H9 (cell line): Measurements from ENCODE around the gene CLCN5. TPM values are rescaled to one million over a fixed set of nuclear protein-coding genes. Genes with fewer than 3 reads are reported as not detected.

Source experiments
- DNase-seq: peaks from one replicate; pipeline ENCODE4 v3.0.0-alpha.2; 2017
- H2AFZ ChIP-seq: one replicate; pipeline ENCODE4 v1.6.1; 2013; ENCODE audit warnings: mild to moderate bottlenecking, low read length, control low read depth, moderate library complexity
- H2AK5ac ChIP-seq: 2 replicates; pipeline ENCODE4 v1.6.1; 2013; ENCODE audit warnings: low read length, control low read depth, mixed read lengths; ENCODE audit not compliant: insufficient read length
- H2BK120ac ChIP-seq: one replicate; pipeline ENCODE4 v1.6.1; 2013; ENCODE audit warnings: low read depth, mild to moderate bottlenecking, low read length, control low read depth, inconsistent platforms; ENCODE audit not compliant: poor library complexity, severe bottlenecking
- H2BK12ac ChIP-seq: 2 replicates; pipeline ENCODE4 v1.6.1; 2013; ENCODE audit warnings: low read length, control low read depth, mixed read lengths, low read depth; ENCODE audit not compliant: insufficient read length
- H2BK15ac ChIP-seq: 2 replicates; pipeline ENCODE4 v1.6.1; 2013; ENCODE audit warnings: low read depth, low read length, control low read depth
- H2BK20ac ChIP-seq: one replicate; pipeline ENCODE4 v1.6.1; 2013; ENCODE audit warnings: low read depth, mild to moderate bottlenecking, low read length, control low read depth, inconsistent platforms; ENCODE audit not compliant: poor library complexity, severe bottlenecking
- H2BK5ac ChIP-seq: 2 replicates; pipeline ENCODE4 v1.6.1; 2013; ENCODE audit warnings: low read length, control low read depth, mixed read lengths; ENCODE audit not compliant: insufficient read length
- H3K14ac ChIP-seq: 2 replicates; pipeline ENCODE4 v1.6.1; 2013; ENCODE audit warnings: low read length, control low read depth; ENCODE audit not compliant: insufficient read depth
- H3K18ac ChIP-seq: 2 replicates; pipeline ENCODE4 v1.6.1; 2013; ENCODE audit warnings: low read depth, mild to moderate bottlenecking, mixed read lengths, low read length, control low read depth; ENCODE audit not compliant: insufficient read length
- H3K23ac ChIP-seq: 2 replicates; pipeline ENCODE4 v1.6.1; 2013; ENCODE audit warnings: low read length, control low read depth, mixed read lengths, low read depth; ENCODE audit not compliant: insufficient read length
- H3K23me2 ChIP-seq: 2 replicates; pipeline ENCODE4 v1.6.1; 2013; ENCODE audit warnings: low read depth, mild to moderate bottlenecking, mixed read lengths, low read length, control low read depth; ENCODE audit not compliant: insufficient read length, poor library complexity, severe bottlenecking
- H3K27ac ChIP-seq: 2 replicates; pipeline ENCODE4 v1.5.1; 2013; ENCODE audit warnings: low read length, control low read depth, mixed read lengths, low read depth; ENCODE audit not compliant: insufficient read length
- H3K27me3 ChIP-seq: 2 replicates; pipeline ENCODE4 v1.6.1; 2013; ENCODE audit warnings: low read length, control low read depth, inconsistent platforms; ENCODE audit not compliant: insufficient read depth
- H3K4ac ChIP-seq: 2 replicates; pipeline ENCODE4 v1.6.1; 2013; ENCODE audit warnings: low read depth, mild to moderate bottlenecking, control low read depth, inconsistent platforms, low read length, moderate library complexity
- H3K4me1 ChIP-seq: 2 replicates; pipeline ENCODE4 v1.6.1; 2013; ENCODE audit warnings: low read length, control low read depth, inconsistent platforms; ENCODE audit not compliant: insufficient read depth
- H3K4me2 ChIP-seq: 2 replicates; pipeline ENCODE4 v1.6.1; 2013; ENCODE audit warnings: low read length, control low read depth, mixed read lengths; ENCODE audit not compliant: insufficient read length, insufficient read depth
- H3K56ac ChIP-seq: 2 replicates; pipeline ENCODE4 v1.6.1; 2013; ENCODE audit warnings: low read depth, mild to moderate bottlenecking, mixed read lengths, low read length, control low read depth; ENCODE audit not compliant: insufficient read length
- H3K79me1 ChIP-seq: 2 replicates; pipeline ENCODE4 v1.6.1; 2013; ENCODE audit warnings: low read depth, mild to moderate bottlenecking, moderate library complexity, low read length, control low read depth, inconsistent platforms; ENCODE audit not compliant: insufficient read depth, poor library complexity, severe bottlenecking
- H3K79me2 ChIP-seq: 2 replicates; pipeline ENCODE4 v1.6.1; 2013; ENCODE audit warnings: low read length, control low read depth, inconsistent platforms; ENCODE audit not compliant: insufficient read depth
- H3K9ac ChIP-seq: 2 replicates; pipeline ENCODE4 v1.6.1; 2013; ENCODE audit warnings: low read length, control low read depth, mixed read lengths; ENCODE audit not compliant: insufficient read length; ENCODE audit errors: extremely low read depth
- H3K9me3 ChIP-seq: one replicate; pipeline ENCODE4 v1.6.1; 2013; ENCODE audit warnings: low read depth, low read length, inconsistent platforms; ENCODE audit not compliant: control insufficient read depth
- H3T11ph ChIP-seq: one replicate; pipeline ENCODE4 v1.6.1; 2013; ENCODE audit warnings: mild to moderate bottlenecking, low read length, control low read depth, inconsistent platforms
- H4K20me1 ChIP-seq: one replicate; pipeline ENCODE4 v1.6.1; 2013; ENCODE audit not compliant: control insufficient read depth, insufficient read length, insufficient read depth
- H4K5ac ChIP-seq: 2 replicates; pipeline ENCODE4 v1.6.1; 2013; ENCODE audit warnings: low read depth, mild to moderate bottlenecking, mixed read lengths, low read length, control low read depth; ENCODE audit not compliant: insufficient read length
- H4K8ac ChIP-seq: replicated peaks from 2 replicates; pipeline ENCODE4 v1.6.1; 2013; ENCODE audit warnings: low read length, control low read depth, mixed read lengths, low read depth; ENCODE audit not compliant: insufficient read length
- H4K91ac ChIP-seq: 2 replicates; pipeline ENCODE4 v1.6.1; 2013; ENCODE audit warnings: low read depth, mild to moderate bottlenecking, moderate library complexity, mixed read lengths, low read length, control low read depth; ENCODE audit not compliant: insufficient read length
- H3K27ac Mint-ChIP-seq, 3 experiments: 2 replicates in 2 of 3; 3 replicates in 1 of 3; pipeline ENCODE4 v1.8.0; 2020 to 2021; ENCODE audit warnings: mixed read lengths in 3 of 3, mild to moderate bottlenecking in 1 of 3, moderate library complexity in 1 of 3
- H3K27me3 Mint-ChIP-seq: 2 replicates; pipeline ENCODE4 v1.8.0; 2021; ENCODE audit warnings: low read depth, mild to moderate bottlenecking, moderate library complexity, mixed read lengths
- H3K36me3 Mint-ChIP-seq, 3 experiments: 2 replicates in 2 of 3; 3 replicates in 1 of 3; pipeline ENCODE4 v1.8.0; 2020 to 2021; ENCODE audit warnings: low read depth in 3 of 3, mixed read lengths in 3 of 3; ENCODE audit not compliant: insufficient read depth in 1 of 3
- H3K4me1 Mint-ChIP-seq, 2 experiments: 2 replicates each; pipeline ENCODE4 v1.8.0; 2020; ENCODE audit warnings: mixed read lengths in 2 of 2
- H3K4me3 Mint-ChIP-seq, 2 experiments: 2 replicates in 1 of 2; 3 replicates in 1 of 2; pipeline ENCODE4 v1.8.0; 2020 to 2021; ENCODE audit warnings: mild to moderate bottlenecking in 2 of 2, mixed read lengths in 2 of 2, moderate library complexity in 1 of 2
- H3K9me3 Mint-ChIP-seq, 2 experiments: 2 replicates in 1 of 2; 3 replicates in 1 of 2; pipeline ENCODE4 v1.8.0; 2020; ENCODE audit warnings: mild to moderate bottlenecking in 2 of 2, mixed read lengths in 2 of 2, moderate library complexity in 1 of 2
- WGBS: extraction: QIAGEN DNeasy Blood & Tissue Kit; methylation state at CpG from one replicate; pipeline ENCODE4 v1.1.7; 2013; ENCODE audit warnings: missing lambda C conversion rate, low lambda C conversion rate, mixed read lengths; ENCODE audit not compliant: insufficient read length; ENCODE audit errors: extremely low coverage; 5-methylcytosine and 5-hydroxymethylcytosine counted together
- total RNA-seq: library from RNA; stranded (reverse); gene quantifications from 2 replicates; pipeline ENCODE4 v1.2.1, GENCODE V29; 2021
- TF ChIP-seq, protein P1 (sequence below): fragments of 200-600 bp; sonication (generic); conservative IDR thresholded peaks from 3 replicates; pipeline ENCODE4 v1.8.0; 2021; ENCODE audit warnings: antibody characterized with exemption, mild to moderate bottlenecking

CLCN5 gene
- total RNA-seq, 1 experiment from 2014 or later: 5.9 TPM

DNA sequence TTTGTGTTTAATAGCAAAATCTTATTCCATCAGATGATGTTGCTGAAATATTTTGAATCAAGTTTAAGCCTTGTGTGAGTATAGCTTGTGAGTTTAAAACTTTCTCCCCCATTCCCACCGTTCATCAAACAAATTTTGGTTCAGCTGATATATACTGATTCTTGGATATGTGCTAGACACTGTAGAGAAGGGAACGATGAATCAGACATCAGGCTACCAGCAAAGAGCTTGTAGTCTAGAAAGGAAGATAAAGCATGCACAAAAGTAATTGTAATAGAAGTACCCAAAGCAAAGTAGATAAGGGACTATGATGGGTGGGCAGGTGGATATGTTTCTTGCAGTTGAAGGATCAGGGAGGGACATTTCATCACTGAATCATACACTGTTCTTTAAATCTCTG is 146.5 kb downstream of the CLCN5 start:
- no peak overlapping the region for H3K56ac ChIP-seq
- TF ChIP-seq, protein P1, sequence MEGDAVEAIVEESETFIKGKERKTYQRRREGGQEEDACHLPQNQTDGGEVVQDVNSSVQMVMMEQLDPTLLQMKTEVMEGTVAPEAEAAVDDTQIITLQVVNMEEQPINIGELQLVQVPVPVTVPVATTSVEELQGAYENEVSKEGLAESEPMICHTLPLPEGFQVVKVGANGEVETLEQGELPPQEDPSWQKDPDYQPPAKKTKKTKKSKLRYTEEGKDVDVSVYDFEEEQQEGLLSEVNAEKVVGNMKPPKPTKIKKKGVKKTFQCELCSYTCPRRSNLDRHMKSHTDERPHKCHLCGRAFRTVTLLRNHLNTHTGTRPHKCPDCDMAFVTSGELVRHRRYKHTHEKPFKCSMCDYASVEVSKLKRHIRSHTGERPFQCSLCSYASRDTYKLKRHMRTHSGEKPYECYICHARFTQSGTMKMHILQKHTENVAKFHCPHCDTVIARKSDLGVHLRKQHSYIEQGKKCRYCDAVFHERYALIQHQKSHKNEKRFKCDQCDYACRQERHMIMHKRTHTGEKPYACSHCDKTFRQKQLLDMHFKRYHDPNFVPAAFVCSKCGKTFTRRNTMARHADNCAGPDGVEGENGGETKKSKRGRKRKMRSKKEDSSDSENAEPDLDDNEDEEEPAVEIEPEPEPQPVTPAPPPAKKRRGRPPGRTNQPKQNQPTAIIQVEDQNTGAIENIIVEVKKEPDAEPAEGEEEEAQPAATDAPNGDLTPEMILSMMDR: no peak

More for the DNA sequence above, 146.5 kb downstream of the CLCN5 start:
- Histone ChIP-seq H2AK5ac (no peak overlapping the region), H4K91ac (no peak overlapping the region), H3T11ph (no peak overlapping the region), H3K27ac (no peak overlapping the region), H3K4me2 (no peak overlapping the region), H2BK5ac (no peak overlapping the region), H3K23me2 (no peaks in the 10 kb centered on the region), H3K4ac (no peak overlapping the region), H2BK12ac (no peak overlapping the region), H2AFZ (no peak overlapping the region), H4K8ac (no peak overlapping the region), H2BK20ac (no peak overlapping the region), H4K5ac (no peak overlapping the region), H3K18ac (no peak overlapping the region), H2BK120ac (no peak overlapping the region), H3K79me1 (no peaks in the 10 kb centered on the region), H3K9ac (no peak overlapping the region), H3K23ac (no peak overlapping the region), H2BK15ac (no peak overlapping the region), H3K79me2 (no peaks in the 10 kb centered on the region), H3K4me1 (peaks cover 3% of the 10 kb centered on the region; the same call in 1 of the 2 replicates), H3K9me3 (no peaks in the 10 kb centered on the region), H3K27me3 (no peaks in the 10 kb centered on the region), H3K14ac (no peak overlapping the region), H4K20me1 (no peaks in the 10 kb centered on the region)
- no CpG with 5 or more reads among the region's 2 CpGs for WGBS
- H3K36me3 Mint-ChIP-seq: peaks cover 0 to 3% (median 2%) of the 10 kb centered on the region in 3 experiments; a peak in 4 of 7 replicates
- no peak overlapping the region for H3K4me3 Mint-ChIP-seq
- no peaks in the 10 kb centered on the region for H3K27me3 Mint-ChIP-seq
- no peak overlapping the region for H3K27ac Mint-ChIP-seq
- DNase-seq: no peak
- peaks cover 8 to 12% of the 10 kb centered on the region in 2 experiments for H3K4me1 Mint-ChIP-seq
- peaks cover 38 to 58% of the 10 kb centered on the region in 2 experiments for H3K9me3 Mint-ChIP-seq
